Eye (tissue), 1 donor: ENCODE measurements around the gene ADO.
A peak's percentile ranks its signal among the peaks of the same experiment; 100 is the strongest.
"Not testable (repeated sequence)": the region's sequence is repeated elsewhere in the genome, so short reads cannot be mapped to it uniquely, and the experiment has no call there.

Source experiments
- DNase-seq: peaks from one replicate; pipeline ENCODE4 v3.0.0-alpha.2; 2015

The ADO gene

DNA sequence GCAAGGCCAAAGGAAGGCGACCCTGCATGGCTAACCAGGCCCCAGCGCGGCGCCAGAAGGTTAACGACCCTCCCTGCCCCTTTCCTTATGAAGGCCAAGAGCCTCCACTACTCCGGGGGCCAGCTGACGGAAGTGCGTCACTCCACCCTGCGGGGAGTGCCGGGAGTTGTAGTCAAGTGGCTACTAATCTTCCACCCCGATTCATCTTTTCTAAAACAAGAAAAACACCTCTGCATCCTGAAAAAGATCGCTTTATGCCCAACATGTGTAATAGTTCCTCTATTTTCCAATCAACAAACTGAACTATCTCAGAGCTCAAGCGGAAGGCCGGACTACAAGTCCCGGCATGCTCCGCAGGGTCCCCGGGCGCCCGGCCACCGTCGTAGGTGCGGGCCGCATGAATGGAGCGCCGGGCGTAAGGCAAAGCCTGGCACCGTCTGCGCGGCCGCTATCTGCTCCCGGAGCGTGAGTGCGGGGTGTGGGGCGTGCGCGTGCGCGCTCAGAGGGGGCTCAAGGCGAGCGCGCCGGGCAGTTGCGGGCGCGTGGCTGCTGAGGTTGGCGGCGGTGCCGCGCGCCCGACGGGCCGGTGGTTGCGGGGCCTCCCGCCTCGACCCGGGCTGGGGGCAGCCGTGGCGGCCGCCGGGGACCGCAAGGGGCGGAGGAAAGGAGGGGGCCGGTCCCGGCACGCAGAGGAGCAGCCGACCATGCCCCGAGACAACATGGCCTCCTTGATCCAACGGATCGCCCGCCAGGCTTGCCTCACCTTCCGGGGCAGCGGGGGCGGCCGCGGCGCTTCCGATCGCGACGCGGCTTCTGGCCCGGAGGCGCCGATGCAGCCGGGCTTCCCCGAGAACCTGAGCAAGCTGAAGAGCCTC lies at the start of gene ADO:
ADO (plus strand) TSS at position 365 of the 875 bp plus-strand sequence; CDS start at position 705, 340 bp downstream.
- peak; percentile 97 for DNase-seq

DNA sequence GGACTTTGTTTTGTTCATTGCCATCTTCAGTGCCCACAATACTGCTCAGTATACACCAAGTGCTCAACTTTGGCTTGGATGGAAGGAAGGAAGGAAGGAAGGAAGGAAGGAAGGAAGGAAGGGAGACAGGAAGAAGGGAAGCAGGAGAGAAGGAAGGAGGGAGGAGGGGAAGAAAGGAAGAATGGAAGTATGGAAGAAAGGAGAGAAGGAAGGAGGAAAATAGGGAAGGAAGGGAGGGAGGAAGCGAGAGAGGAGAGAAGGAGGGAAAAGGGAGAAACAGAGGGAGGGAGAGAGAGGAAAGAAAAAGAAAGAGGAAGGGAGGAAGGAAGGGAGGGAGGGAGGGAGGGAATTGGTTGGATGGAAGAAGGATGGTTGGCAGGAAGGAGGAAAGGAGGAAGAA lies 49.6 kb upstream of the ADO start:
- no peak for DNase-seq

DNA sequence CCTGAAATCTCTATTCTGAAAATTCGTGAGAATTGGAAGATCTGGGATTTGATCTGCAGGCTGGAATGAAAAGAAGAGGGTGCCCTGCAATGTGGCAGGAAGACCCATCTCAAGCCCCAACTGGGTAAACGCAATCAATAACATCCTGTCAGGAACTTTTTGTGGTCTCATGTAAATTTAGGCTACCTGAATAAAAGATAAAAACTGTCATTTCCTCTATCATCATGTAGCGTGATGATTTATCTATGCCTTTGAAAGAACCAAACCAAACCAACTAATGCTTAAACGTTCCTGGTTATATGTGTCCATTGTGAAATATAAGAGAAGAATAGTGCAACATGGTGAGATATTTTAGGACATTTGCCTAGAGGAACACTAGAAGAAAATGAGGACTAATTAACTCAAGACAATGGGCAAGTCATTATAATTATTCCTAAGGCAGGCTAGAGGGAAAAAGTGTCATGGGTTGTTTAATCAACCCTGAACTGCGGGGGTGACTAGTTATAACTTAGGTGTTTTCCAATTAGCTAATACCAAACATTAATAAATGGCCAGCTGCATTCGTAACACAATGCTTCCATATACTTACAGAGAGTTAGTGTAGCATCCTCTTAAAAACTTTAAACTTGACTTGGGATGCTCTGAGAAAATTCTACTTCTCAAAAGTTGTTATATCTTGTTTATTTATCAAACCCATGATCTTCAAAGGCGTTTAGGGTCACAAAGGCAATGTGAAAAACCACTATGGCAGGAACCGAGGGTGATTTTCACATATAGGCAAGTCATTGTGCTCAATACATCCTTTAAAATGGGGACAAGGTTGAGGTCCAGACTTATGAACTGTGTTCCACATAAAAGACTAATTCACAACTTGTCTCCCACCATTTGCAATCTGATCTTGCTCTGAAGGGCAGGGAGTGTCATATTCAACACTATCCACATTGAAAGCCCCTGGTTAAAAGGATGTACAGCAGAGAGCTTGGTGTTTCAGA lies 48.6 kb upstream of the ADO start:
- DNase-seq, result no peak

DNA sequence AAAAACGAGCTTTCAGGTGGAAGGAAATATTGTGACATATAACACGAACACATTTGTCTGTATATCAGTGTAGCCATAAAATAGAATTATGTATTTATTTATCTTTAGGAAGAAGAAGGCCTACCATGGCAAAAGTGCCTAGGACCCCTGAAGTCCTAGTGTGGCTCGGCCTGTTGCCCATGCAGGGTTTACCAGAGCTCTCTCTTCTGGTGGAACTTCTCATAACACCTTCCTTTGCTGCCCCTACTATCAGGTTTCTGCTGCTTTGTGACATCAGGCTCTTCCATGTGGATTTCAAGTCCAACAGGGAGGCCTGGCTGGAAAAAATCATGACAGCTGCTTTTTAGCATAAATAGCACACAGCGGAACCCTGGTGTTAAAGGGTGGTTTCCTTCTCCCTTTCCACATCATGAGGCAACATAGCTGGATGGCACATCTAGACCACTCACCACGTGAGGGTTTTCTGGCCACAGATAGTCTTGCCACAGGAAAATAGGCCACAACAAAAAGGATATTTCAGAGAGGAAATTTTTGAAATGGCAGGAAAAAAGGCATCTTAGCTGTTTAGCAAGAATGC lies 44.8 kb upstream of the ADO start:
- peak; percentile 10 for DNase-seq

DNA sequence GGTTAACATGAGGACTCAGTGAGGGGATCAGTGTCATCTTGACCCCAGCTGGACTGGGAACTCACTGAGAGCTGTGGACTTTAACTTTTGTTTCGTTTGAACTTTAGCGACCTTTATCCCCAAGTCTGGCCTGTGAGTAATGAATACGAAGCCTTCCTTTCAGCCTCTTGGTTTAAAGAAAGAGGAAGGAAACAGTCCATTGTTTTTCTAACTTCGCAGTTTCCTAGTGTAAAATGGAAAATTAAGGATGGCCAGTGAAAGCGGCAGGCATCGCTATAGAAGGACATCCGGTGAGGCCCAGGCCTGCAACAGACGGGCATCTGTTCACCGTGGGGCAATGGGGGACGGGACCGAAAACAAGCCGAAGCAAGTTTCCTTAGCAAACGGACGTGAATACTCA lies 44.1 kb upstream of the ADO start:
- DNase-seq, result no peak

DNA sequence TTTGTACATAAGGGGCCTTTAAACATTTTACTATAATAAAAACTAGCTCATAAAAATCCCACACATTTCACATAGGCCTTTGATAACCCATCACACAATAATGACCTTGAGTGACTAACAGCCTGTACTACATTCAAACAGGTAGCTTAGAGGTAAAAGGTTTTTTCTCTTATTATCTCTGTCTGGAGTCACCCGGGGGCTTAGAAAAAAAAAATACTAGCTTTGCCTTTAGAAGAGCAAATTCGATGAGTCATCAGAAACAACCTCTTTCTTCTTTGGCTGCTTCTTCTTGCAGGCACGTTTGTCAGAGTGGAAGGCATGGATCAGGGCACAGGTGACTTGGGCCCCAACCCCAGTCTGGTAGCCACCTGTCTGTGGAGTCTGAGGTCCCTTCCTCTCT lies 43.4 kb upstream of the ADO start:
- no peak for DNase-seq

DNA sequence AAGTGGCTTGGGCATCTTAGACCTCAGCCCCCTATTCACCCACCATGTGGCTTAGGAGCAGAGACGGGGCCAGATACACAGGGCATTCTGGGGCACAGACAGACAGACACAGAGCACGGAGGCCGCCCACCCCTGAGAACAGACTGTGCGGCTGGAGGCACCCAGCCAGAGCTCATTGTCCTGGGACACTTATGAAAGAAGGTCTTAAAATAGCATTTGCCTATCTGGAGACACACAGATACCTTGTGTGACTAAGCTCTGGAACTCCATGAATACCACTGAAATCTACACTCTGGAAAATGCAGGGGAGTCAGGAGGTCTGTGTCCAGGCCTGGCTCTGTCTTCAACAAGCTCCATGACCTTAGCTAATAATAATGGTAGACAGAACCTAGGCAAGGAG lies 41.4 kb upstream of the ADO start:
- no peak for DNase-seq

DNA sequence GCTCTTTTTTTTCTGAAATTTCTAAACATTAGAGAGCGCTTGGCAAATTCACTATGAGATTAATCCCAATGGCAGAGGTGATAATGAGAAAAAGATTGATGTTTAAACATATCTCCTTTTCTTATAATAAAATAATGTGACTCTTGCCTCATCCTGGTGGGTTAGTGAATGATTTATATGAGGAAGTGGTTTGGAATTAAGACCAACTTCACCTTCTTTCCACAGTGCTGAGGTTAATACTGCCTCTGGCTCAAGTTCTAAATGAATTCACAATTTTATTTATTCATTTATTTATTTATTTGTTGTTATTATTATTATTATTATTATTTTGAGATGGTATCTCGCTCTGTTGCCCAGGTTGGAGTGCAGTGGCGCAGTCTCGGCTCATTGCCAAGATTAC lies 40.5 kb upstream of the ADO start:
- DNase-seq, result no peak

DNA sequence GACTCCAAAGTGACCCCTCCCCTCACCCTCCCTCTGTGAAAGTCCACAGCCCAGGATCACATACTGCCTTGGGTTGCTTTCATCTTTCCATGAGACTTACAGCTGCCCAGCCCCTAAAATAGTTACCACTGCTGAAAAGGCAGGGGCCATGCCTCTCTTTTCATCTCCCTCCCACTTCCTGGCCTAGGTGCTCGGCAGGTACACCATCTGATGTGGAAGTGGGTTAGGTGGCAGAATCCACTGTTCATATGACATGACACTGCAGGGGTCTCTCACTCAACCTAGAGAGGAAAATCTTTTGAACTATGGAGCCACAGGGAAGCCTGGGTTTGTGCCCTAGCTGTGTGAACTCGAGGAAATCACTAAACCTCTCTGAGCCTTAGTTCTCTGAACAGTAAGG lies 38.8 kb upstream of the ADO start:
- DNase-seq, result no peak

DNA sequence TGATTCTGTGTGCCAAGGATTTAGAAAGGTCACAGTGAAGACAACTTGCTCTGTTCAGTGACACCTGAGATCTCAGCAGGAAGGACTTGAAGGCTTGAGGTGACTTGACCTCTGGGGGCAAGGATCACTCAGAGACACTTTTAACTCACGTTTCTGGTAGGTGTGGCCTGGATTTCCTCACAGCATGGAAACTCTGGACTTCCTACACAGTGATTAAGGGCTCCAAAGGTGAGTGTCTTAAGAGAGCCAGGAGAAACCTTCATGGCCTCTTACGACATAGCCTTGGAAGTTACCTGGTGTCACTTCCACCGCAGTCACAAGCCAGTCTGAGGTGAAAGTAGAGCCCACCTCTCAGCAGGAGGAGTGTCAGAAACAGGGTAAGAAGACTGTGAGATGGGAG lies 38.1 kb upstream of the ADO start:
- DNase-seq, result no peak

DNA sequence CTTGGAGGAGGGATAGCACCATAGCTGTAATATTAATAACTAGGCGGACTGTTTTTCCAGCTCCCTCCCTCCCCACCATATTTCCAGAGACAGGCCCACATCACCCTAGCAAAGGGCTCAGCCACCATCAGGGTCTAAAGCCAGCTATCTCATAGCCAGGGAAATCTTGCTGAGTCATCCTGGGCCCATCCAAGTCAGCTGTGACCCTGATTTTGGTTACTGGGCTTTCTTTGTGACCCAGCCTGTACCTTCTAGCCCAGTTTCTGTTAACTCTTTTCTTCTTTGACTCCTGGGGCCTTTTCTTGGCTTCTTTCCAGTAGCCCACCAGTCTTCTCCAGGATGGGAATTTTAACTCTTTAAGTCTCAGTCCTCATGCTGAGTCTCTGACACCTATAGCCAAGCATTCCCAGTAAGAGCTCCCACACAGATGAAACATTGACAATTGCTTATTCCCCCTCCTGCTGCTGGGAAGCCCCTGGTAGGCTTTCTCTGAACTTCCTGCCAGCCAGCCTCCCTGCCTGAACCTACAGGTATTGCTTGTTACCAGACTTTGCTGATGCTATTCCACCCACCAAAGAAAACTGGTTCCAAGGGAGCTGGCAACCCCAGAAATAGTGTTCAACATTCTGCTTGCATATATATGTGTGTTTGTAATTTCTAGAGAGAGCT lies 34.8 kb upstream of the ADO start:
- DNase-seq, result no peak

DNA sequence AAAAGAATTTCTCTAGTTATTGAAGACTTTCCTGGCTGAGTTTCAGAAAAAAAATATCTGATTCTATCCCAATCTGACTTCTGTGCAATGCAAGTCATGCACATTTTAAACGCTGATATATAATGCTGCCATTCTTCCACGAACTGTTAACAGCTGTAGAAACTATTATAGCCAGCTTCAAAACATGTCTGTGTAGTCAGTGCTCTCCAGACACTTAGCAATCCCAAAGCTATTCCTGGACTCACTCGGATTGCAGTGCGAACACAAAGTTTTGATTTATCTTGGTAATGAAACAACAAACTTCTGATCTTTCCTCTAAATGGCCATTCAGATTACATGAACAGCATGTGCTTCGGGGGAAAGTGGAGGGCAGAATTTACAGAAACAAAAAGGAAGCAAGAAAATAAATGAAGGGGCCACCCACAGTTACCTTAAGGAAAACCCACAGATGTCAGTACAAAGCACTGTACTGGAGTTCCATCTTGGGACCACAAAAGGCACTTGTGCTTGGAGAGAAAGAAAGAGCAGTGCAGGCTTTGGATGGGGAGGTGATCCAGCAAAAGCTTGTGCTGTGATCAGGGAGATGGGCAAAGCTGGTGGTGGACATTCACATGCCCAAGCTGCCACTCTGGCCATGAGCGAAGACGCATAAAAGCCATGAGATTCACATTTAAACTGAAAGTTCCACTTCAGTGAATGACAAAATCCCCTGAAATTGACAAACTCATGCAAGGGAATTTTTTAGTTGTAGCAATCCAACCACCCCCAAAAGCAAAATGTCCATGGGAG lies 32.1 kb upstream of the ADO start:
- peak; percentile 22 for DNase-seq

DNA sequence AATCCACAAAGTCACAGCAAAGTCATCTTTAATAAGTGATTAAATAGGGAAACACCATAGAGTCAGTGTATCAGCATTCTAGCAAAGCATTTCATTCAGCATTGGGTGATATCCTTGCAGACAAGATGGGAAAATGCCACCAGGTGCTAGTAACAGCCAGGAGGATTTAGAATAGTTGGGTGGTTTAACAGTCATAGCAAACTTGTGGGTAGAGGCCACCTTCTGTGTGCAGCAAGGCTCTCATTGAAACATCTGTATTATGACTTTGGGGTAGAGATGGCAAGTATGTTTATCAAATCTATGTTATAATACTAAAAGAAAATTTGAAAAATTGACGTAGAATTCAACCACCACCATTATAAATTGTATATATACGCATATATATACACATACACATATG lies 26.4 kb upstream of the ADO start:
- DNase-seq, result no peak

DNA sequence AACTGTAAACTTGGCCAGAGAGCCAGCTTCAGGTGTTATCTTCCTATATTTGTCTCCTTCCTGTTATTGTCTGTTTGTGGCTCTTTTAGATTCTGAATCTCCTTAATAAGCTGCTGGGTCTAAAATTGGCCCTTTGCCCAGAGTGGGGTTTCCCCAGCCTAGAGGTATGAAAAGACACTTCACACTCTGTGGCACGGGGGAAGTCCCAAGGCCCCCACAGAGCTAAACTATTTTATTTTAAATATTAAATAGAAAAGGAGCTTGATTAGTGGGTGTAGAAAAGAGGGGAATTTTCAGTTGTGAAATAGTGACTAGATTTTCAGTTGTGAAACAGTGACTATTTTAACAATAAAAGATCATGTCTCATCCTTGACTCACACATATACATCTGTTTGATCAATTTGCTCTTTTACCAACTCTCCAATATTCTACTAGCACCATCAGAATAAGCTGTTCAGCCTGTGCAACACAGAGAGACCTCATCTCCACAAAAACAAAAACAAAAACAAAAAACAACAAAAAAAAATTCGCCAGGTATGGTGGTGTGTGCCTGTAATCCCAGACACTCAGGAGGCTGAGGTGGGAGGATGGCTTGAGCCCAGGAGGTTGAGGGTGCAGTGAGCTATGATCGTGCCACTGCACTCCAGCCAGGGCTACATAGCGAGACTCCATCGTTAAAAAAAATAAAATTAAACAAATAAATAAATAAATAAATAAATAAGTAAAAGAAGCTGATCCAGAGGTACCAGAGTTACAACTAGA lies 24.9 kb upstream of the ADO start:
- DNase-seq, result no peak

DNA sequence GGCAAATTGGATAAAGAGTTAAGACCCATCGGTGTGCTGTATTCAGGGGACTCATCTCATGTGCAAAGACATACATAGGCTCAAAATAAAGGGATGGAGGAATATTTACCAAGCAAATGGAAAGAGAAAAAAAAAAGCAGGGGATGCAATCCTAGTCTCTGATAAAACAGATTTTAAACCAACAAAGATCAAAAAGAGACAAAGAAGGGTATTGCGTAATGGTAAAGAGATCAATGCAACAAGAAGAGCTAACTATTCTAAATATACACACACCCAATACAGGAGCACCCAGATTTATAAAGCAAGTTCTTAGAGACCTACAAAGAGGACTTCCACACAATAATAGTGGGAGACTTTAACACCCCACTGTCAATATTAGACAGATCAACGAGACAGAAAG lies 20.0 kb upstream of the ADO start:
- DNase-seq, result not testable (repeated sequence)

DNA sequence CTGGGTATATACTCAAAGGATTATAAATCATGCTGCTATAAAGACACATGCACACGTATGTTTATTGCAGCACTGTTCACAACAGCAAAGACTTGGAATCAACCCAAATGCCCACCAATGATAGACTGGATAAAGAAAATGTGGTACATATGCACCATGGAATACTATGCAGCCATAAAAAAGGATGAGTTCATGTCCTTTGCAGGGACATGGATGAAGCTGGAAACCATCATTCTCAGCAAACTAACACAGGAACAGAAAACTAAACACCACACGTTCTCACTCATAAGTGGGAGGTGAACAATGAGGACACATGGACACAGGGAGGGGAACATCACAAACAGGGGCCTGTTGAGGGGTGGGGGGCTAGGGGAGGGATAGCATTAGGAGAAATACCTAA lies 16.2 kb upstream of the ADO start:
- DNase-seq, result not testable (repeated sequence)

DNA sequence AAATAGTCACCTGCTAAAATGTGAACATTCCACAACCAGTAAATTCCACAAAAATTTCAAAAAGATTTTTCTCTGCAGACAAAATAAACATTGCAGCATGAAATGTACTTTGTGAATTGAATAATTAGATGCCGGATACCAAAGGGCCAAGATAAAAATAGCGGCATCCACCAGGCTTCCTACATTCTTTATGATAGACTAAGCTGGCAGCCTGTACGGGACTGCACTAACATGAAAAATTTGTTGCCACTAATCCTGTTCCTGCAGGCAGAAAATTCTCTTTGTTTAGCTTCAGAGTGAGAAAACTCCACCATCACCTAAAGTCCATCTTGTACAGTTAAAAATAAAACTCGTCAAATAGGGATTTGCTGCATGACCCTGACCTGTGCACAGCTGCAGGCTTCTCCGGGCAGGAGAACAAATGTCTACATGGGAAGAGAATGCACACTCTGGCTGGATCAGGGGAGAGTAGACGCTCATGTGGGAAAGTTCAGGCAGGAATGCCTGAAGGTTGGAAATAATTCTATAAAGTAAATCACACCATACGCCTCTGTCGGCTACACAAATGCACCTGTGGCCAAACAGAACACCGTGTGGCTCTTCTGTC lies 15.6 kb upstream of the ADO start:
- no peak for DNase-seq

DNA sequence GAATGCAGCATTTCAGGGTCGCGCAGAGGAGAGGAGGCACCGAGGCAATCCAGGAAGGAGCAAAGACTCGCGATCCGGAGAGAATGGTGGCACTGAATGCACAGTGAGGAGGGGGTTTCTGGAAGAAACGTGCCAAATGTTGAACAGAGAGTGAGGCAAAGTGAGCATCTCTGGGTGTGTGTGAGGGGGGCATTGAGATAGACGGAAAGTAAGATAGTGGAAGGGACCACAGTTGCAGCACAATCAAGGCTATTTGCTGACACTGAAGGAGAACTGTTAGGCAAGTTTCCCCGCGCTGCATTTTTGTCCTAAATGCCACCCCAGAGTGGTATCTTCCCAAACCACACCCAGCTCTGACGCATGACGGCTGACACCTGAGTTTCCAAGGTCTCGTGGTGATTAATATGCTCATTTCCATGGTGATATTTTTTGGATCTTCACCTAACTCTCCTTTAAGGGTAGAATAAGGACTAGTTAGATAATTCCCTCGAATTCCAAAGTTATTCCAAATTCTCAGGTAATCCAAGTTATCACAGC lies 14.4 kb upstream of the ADO start:
- no peak for DNase-seq

DNA sequence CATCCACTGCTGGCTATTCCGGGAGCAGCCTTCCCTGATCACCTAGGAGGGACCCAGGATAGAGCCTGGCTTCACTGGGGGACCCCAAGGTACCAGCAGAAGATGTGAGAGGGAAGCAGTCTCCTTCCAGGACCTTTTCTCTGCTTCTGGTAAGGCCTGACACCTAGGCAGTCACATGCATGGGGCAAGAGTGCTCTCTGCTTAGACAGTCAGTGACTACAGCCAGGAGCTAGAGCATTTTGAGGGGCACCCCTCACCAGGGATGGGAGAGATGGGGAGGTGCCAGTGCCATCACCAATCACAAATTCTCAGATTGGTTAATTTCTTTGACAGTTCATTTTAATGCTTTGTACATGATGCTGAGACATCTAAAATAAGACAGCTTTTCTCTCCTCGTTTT lies 13.9 kb upstream of the ADO start:
- no peak for DNase-seq

DNA sequence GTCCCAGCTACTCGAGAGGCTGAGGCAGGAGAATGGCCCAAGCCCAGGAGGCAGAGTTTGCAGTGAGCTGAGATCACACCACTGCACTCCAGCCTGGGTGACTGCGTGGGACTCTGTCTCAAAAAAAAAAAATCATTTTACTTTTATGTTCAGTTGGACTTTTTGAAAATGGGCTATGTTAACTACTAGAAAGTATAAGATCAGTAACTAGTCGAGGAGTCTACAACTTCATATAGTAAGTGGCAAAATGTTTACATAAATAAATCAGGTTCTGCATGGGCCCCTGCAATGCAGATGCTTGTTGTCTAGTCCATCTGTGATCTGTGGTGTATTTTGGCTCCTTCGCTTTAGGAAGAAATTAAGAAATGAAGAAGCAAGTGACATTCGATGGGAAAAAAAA lies 12.3 kb upstream of the ADO start:
- no peak for DNase-seq

DNA sequence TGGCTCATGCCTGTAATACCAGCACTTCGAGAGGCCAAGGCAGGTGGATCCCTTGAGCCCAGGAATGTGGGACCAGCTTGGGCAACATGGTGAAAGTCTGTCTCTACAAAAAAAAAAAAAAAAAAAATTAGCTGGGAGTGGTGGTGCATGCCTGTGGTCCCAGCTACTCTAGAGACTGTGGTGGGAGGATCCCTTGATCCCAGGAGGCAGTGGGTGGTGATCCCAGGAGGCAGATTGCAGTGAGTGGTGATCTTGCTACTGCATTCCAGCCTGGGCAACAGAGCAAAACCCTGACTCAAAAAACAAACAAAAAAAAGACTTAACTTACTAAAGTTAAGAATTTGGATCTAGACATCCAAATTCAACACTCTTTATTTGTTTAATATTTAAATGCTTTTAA lies 10.2 kb upstream of the ADO start:
- no peak for DNase-seq
